Activated CD4-positive, alpha-beta memory T cell treated with anti-CD3 and anti-CD28 coated beads, Interleukin-2, amount 10 ng/mL, durations not matched to agents 7 days and 5 days (primary cell): ENCODE measurements around the gene PSAP. TPM values are rescaled to one million over a fixed set of nuclear protein-coding genes. Genes with fewer than 3 reads are reported as not detected.

Experiments
- CTCF ChIA-PET: fragments of 350-600 bp; sonication (Branson Sonifier 250); formaldehyde crosslinking; loops from one replicate; lab custom pipeline; 2021; ENCODE audit warnings: antibody characterized with exemption, inconsistent platforms; lab: Charles Lee
- POLR2A ChIA-PET: fragments of 350-600 bp; sonication (Branson Sonifier 250); formaldehyde crosslinking; loops from one replicate; lab custom pipeline; 2021; ENCODE audit warnings: antibody characterized with exemption; lab: Charles Lee
- DNase-seq: peaks from one replicate; pipeline ENCODE4 v3.0.0-alpha.2; 2020
- H3K27ac Mint-ChIP-seq: one replicate; pipeline ENCODE4 v1.8.0; 2021; ENCODE audit warnings: mild to moderate bottlenecking, mixed read lengths
- H3K27me3 Mint-ChIP-seq: one replicate; pipeline ENCODE4 v1.8.0; 2021; ENCODE audit warnings: mixed read lengths
- H3K36me3 Mint-ChIP-seq: one replicate; pipeline ENCODE4 v1.8.0; 2021; ENCODE audit warnings: low read depth, mixed read lengths
- H3K4me1 Mint-ChIP-seq: one replicate; pipeline ENCODE4 v1.8.0; 2021; ENCODE audit warnings: mixed read lengths
- H3K4me3 Mint-ChIP-seq: one replicate; pipeline ENCODE4 v1.8.0; 2021; ENCODE audit warnings: mild to moderate bottlenecking, mixed read lengths
- H3K9me3 Mint-ChIP-seq: one replicate; pipeline ENCODE4 v1.8.0; 2021; ENCODE audit warnings: mixed read lengths
- total RNA-seq, 2 experiments: library from RNA; stranded (reverse); gene quantifications; one replicate each; pipeline ENCODE4 v1.2.3, GENCODE V29; 2021

PSAP gene
- total RNA-seq, 2 experiments from 2014 or later: 176 to 178 TPM

- ChIA-PET POLR2A (no interaction called here), CTCF (no interaction called here)
- H3K27ac Mint-ChIP-seq: no peak overlapping the region
- DNase-seq: no peak
- no peaks in the 10 kb centered on the region for H3K9me3 Mint-ChIP-seq
- peaks cover 7% of the 10 kb centered on the region for H3K4me1 Mint-ChIP-seq
- H3K36me3 Mint-ChIP-seq: peaks cover 40% of the 10 kb centered on the region
- no peaks in the 10 kb centered on the region for H3K27me3 Mint-ChIP-seq
- no peak overlapping the region for H3K4me3 Mint-ChIP-seq
These were observed 34.0 kb downstream of the PSAP start for GRCh38 chr10:71816936-71817618.

GRCh38 chr10:71816421-71816851 lies 34.6 kb downstream of the PSAP start:
- Mint-ChIP-seq H3K36me3 (peaks cover 33% of the 10 kb centered on the region), H3K9me3 (no peaks in the 10 kb centered on the region), H3K4me1 (peaks cover under 1% of the 10 kb centered on the region), H3K27me3 (no peaks in the 10 kb centered on the region), H3K27ac (no peak overlapping the region), H3K4me3 (no peak overlapping the region)
- no peak for DNase-seq
- ChIA-PET POLR2A (no interaction called here), CTCF (no interaction called here)

- no peak overlapping the region for H3K27ac Mint-ChIP-seq
- no peak overlapping the region for H3K4me3 Mint-ChIP-seq
- no peak for DNase-seq
These were observed 35.4 kb downstream of the PSAP start for GRCh38 chr10:71815515-71816130.

GRCh38 chr10:71814922-71815411 lies 36.1 kb downstream of the PSAP start:
- Mint-ChIP-seq H3K9me3 (no peaks in the 10 kb centered on the region), H3K36me3 (peaks cover 22% of the 10 kb centered on the region), H3K4me1 (no peaks in the 10 kb centered on the region), H3K27me3 (no peaks in the 10 kb centered on the region), H3K27ac (no peak overlapping the region), H3K4me3 (no peak overlapping the region)
- DNase-seq: no peak
- POLR2A ChIA-PET: no interaction called here
- CTCF ChIA-PET: interaction anchor here (1.8 kb wide), 1 partner anchor 82 kb away, joined by 4 read pairs; no protein-coding TSS in a partner anchor

More at GRCh38 chr10:71815515-71816130, 35.4 kb downstream of the PSAP start:
- no peaks in the 10 kb centered on the region for H3K4me1 Mint-ChIP-seq
- H3K27me3 Mint-ChIP-seq: no peaks in the 10 kb centered on the region
- ChIA-PET CTCF (interaction anchor here (1.8 kb wide), 1 partner anchor 81 kb away, joined by 4 read pairs; no protein-coding TSS in a partner anchor), POLR2A (no interaction called here)
- H3K9me3 Mint-ChIP-seq: no peaks in the 10 kb centered on the region
- H3K36me3 Mint-ChIP-seq: peaks cover 26% of the 10 kb centered on the region

- Mint-ChIP-seq H3K4me3 (no peak overlapping the region), H3K9me3 (no peaks in the 10 kb centered on the region), H3K27ac (no peak overlapping the region), H3K27me3 (peaks cover 1% of the 10 kb centered on the region), H3K4me1 (no peaks in the 10 kb centered on the region), H3K36me3 (peaks cover 9% of the 10 kb centered on the region)
- CTCF ChIA-PET: interaction anchor here (0.5 to 3.2 kb wide), 13 partner anchors 9 to 498 kb away, joined by 3 to 15 read pairs (median 4); partner anchors contain the start of gene VSIR
- DNase-seq: no peak
- POLR2A ChIA-PET: interaction anchor here (0.6 kb wide), 1 partner anchor 96 kb away, joined by 3 read pairs; no protein-coding TSS in a partner anchor
These were observed 38.0 kb downstream of the PSAP start for GRCh38 chr10:71812913-71813590.

- no peaks in the 10 kb centered on the region for H3K9me3 Mint-ChIP-seq
- no peaks in the 10 kb centered on the region for H3K4me1 Mint-ChIP-seq
- CTCF ChIA-PET: interaction anchor here (0.5 to 3.2 kb wide), 25 partner anchors 10 to 497 kb away, joined by 3 to 15 read pairs (median 4); partner anchors contain the start of gene VSIR
- H3K36me3 Mint-ChIP-seq: peaks cover 5% of the 10 kb centered on the region
- peak; percentile 81 for DNase-seq
- H3K27ac Mint-ChIP-seq: no peak overlapping the region
- H3K4me3 Mint-ChIP-seq: no peak overlapping the region
- POLR2A ChIA-PET: interaction anchor here (0.6 to 1.0 kb wide), 2 partner anchors 39 to 95 kb away, joined by 3 to 4 read pairs; partner anchors contain the start of gene VSIR
- H3K27me3 Mint-ChIP-seq: peaks cover 1% of the 10 kb centered on the region
These were observed 38.8 kb downstream of the PSAP start for GRCh38 chr10:71812016-71812912.

- H3K27ac Mint-ChIP-seq: no peak overlapping the region
- peaks cover 1% of the 10 kb centered on the region for H3K27me3 Mint-ChIP-seq
- POLR2A ChIA-PET: interaction anchor here (1.0 kb wide), 1 partner anchor 39 kb away, joined by 4 read pairs; the partner anchor contains the start of gene VSIR
These were observed 39.7 kb downstream of the PSAP start for GRCh38 chr10:71811351-71811750.

GRCh38 chr10:71810048-71810750 lies 40.9 kb downstream of the PSAP start:
- no peak for DNase-seq
- no peak overlapping the region for H3K27ac Mint-ChIP-seq
- no peaks in the 10 kb centered on the region for H3K36me3 Mint-ChIP-seq
- CTCF ChIA-PET: interaction anchor here (0.8 to 3.2 kb wide), 6 partner anchors 12 to 426 kb away, joined by 3 to 15 read pairs (median 8); no protein-coding TSS in a partner anchor
- H3K4me1 Mint-ChIP-seq: no peaks in the 10 kb centered on the region
- H3K9me3 Mint-ChIP-seq: no peaks in the 10 kb centered on the region
- H3K4me3 Mint-ChIP-seq: no peak overlapping the region
- H3K27me3 Mint-ChIP-seq: peaks cover 1% of the 10 kb centered on the region
- POLR2A ChIA-PET: no interaction called here

More at GRCh38 chr10:71811351-71811750, 39.7 kb downstream of the PSAP start:
- no peaks in the 10 kb centered on the region for H3K4me1 Mint-ChIP-seq
- no peak overlapping the region for H3K4me3 Mint-ChIP-seq
- CTCF ChIA-PET: interaction anchor here (0.6 to 3.2 kb wide), 23 partner anchors 11 to 493 kb away, joined by 3 to 15 read pairs (median 4); partner anchors contain the start of gene VSIR
- DNase-seq: no peak
- H3K9me3 Mint-ChIP-seq: no peaks in the 10 kb centered on the region
- no peaks in the 10 kb centered on the region for H3K36me3 Mint-ChIP-seq

GRCh38 chr10:71809628-71810027 lies 41.4 kb downstream of the PSAP start:
- DNase-seq: no peak
- H3K27ac Mint-ChIP-seq: no peak overlapping the region
- no peaks in the 10 kb centered on the region for H3K4me1 Mint-ChIP-seq
- ChIA-PET POLR2A (no interaction called here), CTCF (no interaction called here)
- H3K27me3 Mint-ChIP-seq: peaks cover 1% of the 10 kb centered on the region
- no peaks in the 10 kb centered on the region for H3K9me3 Mint-ChIP-seq
- H3K4me3 Mint-ChIP-seq: no peak overlapping the region
- H3K36me3 Mint-ChIP-seq: no peaks in the 10 kb centered on the region

GRCh38 chr10:71807557-71808510 lies 43.2 kb downstream of the PSAP start:
- H3K36me3 Mint-ChIP-seq: no peaks in the 10 kb centered on the region
- H3K4me3 Mint-ChIP-seq: no peak overlapping the region
- ChIA-PET CTCF (no interaction called here), POLR2A (no interaction called here)
- no peaks in the 10 kb centered on the region for H3K9me3 Mint-ChIP-seq
- H3K27ac Mint-ChIP-seq: no peak overlapping the region
- DNase-seq: no peak
- H3K27me3 Mint-ChIP-seq: peaks cover 1% of the 10 kb centered on the region
- H3K4me1 Mint-ChIP-seq: no peaks in the 10 kb centered on the region
